T-helper 17 cell (primary cell): Measurements from ENCODE around the gene HNRNPA3. TPM values are rescaled to one million over a fixed set of nuclear protein-coding genes. Genes with fewer than 3 reads are reported as not detected.

Source experiments
- ATAC-seq: fragments of 150-1000 bp; cut with Tn5 transposase; 2 replicates; pipeline ENCODE4 v1.10.0; 2021; ENCODE audit warnings: mild to moderate bottlenecking, moderate library complexity
- DNase-seq, 3 donors: peaks; one replicate each; pipeline versions ENCODE4 v3.0.0 to v3.0.0-alpha.2; 2020 to 2021
- H3K9me3 ChIP-seq: one replicate; pipeline ENCODE4 v1.7.0; 2013; ENCODE audit warnings: low read length, mild to moderate bottlenecking; ENCODE audit not compliant: control insufficient read depth, poor library complexity, severe bottlenecking
- H3K27ac Mint-ChIP-seq: one replicate; pipeline ENCODE4 v1.8.0; 2022; ENCODE audit warnings: mild to moderate bottlenecking, moderate library complexity, mixed read lengths
- H3K27me3 Mint-ChIP-seq: one replicate; pipeline ENCODE4 v1.8.0; 2022; ENCODE audit warnings: mixed read lengths
- H3K36me3 Mint-ChIP-seq: one replicate; pipeline ENCODE4 v1.8.0; 2022; ENCODE audit warnings: low read depth, mixed read lengths
- H3K4me1 Mint-ChIP-seq: one replicate; pipeline ENCODE4 v1.8.0; 2022; ENCODE audit warnings: mild to moderate bottlenecking, mixed read lengths
- H3K4me3 Mint-ChIP-seq: one replicate; pipeline ENCODE4 v1.8.0; 2022; ENCODE audit warnings: mild to moderate bottlenecking, moderate library complexity, mixed read lengths
- total RNA-seq, 4 donors: library from RNA in 2 of 4; stranded (reverse) in 2 of 4; gene quantifications; one replicate each; pipeline ENCODE4 v1.2.3 and lab custom pipeline; 2022 to 2026

HNRNPA3 gene
- total RNA-seq, 2 donors from 2014 or later: 179 to 183 TPM

GRCh38 chr2:177229442-177230242 lies 17.0 kb downstream of the HNRNPA3 start:
- ATAC-seq: peak; percentile 23
- peak overlapping the region; percentile 90 for H3K27ac Mint-ChIP-seq
- H3K36me3 Mint-ChIP-seq: peaks cover 5% of the 10 kb centered on the region
- H3K4me1 Mint-ChIP-seq: peaks cover 29% of the 10 kb centered on the region
- H3K4me3 Mint-ChIP-seq: peak overlapping the region; percentile 71
- no peak for DNase-seq
- no peaks in the 10 kb centered on the region for H3K27me3 Mint-ChIP-seq
- H3K9me3 ChIP-seq: no peaks in the 10 kb centered on the region

- ATAC-seq: no peak
- no peaks in the 10 kb centered on the region for H3K9me3 ChIP-seq
- Mint-ChIP-seq H3K27me3 (no peaks in the 10 kb centered on the region), H3K36me3 (peaks cover 8% of the 10 kb centered on the region), H3K27ac (peak overlapping the region; percentile 78), H3K4me3 (peak overlapping the region; percentile 12), H3K4me1 (peaks cover 38% of the 10 kb centered on the region)
- no peak for DNase-seq
Observed at GRCh38 chr2:177231270-177231669, 18.7 kb downstream of the HNRNPA3 start.

DNA sequence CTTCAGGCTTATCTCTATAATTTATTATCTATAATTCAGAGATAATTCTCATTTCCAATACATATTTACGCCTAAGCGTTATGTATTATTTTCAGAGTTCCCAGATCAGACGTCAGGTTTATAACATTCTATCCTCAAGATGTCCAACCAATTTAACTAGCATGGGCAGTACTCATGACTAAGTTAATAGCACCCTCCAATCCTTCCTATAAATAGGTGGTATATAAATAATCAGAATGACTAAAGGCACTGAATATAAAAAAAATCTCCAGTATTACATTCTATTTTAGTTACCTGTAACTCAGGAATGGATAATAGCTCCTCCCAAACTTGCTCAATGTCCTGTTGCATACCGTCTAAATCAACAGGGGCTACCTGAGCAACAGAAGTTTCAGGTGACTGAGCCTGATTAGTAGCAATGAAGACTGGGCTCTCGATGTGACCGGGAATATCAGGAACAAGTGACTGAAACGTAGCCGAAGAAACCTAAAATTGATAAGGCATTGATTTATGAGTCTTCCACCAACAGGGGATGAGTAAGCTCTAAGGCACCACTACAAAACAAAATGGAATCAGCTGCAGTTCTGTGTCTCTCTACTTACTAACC lies 19.6 kb downstream of the HNRNPA3 start:
- no peaks in the 10 kb centered on the region for H3K9me3 ChIP-seq
- H3K27ac Mint-ChIP-seq: peak overlapping the region; percentile 84
- H3K4me3 Mint-ChIP-seq: no peak overlapping the region
- H3K4me1 Mint-ChIP-seq: peaks cover 35% of the 10 kb centered on the region
- no peak for DNase-seq
- peaks cover 8% of the 10 kb centered on the region for H3K36me3 Mint-ChIP-seq
- no peak for ATAC-seq
- H3K27me3 Mint-ChIP-seq: no peaks in the 10 kb centered on the region

DNA sequence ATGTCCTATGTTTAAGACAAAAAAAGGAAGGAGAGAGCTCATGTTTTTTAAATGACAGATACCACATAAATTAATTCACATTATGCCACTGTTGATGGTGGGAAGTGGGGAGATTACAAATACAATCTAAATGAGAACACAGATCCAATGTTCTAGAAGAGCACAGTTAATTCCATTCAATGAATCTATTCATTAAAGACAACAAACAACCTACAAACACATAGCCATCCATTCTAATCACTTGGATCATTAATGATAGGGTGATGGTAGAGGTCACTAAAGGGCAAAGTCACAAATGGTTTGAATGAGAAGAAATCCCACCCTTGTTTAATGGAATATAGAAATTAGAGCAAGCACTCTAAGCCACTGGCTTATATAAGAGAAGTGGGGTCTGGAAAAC lies 21.7 kb downstream of the HNRNPA3 start:
- ATAC-seq (no peak), DNase-seq (no peak)
- no peaks in the 10 kb centered on the region for H3K9me3 ChIP-seq
- peak overlapping the region; percentile 84 for H3K27ac Mint-ChIP-seq
- no peaks in the 10 kb centered on the region for H3K27me3 Mint-ChIP-seq
- H3K36me3 Mint-ChIP-seq: peaks cover 8% of the 10 kb centered on the region
- H3K4me3 Mint-ChIP-seq: no peak overlapping the region
- H3K4me1 Mint-ChIP-seq: peaks cover 39% of the 10 kb centered on the region

- H3K36me3 Mint-ChIP-seq: peaks cover 9% of the 10 kb centered on the region
- ATAC-seq (no peak), DNase-seq (no peak)
- peak overlapping the region; percentile 50 for H3K4me3 Mint-ChIP-seq
- peak overlapping the region; percentile 84 for H3K27ac Mint-ChIP-seq
- H3K9me3 ChIP-seq: no peaks in the 10 kb centered on the region
- H3K27me3 Mint-ChIP-seq: no peaks in the 10 kb centered on the region
- peaks cover 40% of the 10 kb centered on the region for H3K4me1 Mint-ChIP-seq
Observed at GRCh38 chr2:177235855-177236437, 23.4 kb downstream of the HNRNPA3 start.

DNA sequence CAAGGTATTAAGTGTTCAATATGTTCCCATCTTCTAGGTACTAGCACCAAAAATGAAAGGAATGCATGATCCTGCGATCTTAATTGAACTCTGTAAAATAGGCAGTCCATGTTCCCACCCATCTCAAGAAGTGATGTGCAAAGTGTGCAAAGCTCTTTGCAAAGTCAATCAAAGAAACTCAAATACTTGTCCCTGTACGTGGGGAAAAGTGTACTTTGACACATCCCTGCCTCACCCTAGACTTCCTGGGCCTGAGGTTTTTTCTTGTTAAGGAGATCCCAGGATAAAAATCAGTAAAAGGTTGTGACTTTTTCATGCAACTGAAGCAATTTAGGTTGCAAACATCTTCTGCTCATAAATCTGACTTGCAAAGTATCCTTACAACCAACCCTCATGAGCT lies 25.3 kb downstream of the HNRNPA3 start:
- H3K4me3 Mint-ChIP-seq: peak overlapping the region; percentile 12
- ATAC-seq (no peak), DNase-seq (no peak)
- peaks cover 8% of the 10 kb centered on the region for H3K36me3 Mint-ChIP-seq
- no peaks in the 10 kb centered on the region for H3K27me3 Mint-ChIP-seq
- no peaks in the 10 kb centered on the region for H3K9me3 ChIP-seq
- H3K4me1 Mint-ChIP-seq: peaks cover 57% of the 10 kb centered on the region
- peak overlapping the region; percentile 94 for H3K27ac Mint-ChIP-seq

DNA sequence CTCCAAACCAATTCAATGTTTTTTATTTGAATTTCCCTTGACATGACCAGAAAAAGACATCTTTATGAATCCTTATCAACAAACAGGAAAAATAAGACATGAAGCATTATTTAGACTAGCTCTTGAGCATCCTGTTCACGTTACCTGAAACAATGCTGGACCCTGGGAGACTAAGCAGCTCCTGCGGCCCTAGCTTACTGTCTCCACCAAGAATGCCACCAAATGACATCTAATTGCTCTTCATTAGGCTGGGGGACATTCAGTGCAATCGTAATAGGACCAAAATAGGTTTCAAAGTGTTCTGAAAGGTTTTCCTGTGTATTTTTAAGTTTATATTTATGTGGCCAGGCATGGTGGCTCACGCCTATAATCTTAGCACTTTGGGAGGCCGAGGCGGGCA lies 26.5 kb downstream of the HNRNPA3 start:
- H3K9me3 ChIP-seq: no peaks in the 10 kb centered on the region
- H3K27me3 Mint-ChIP-seq: no peaks in the 10 kb centered on the region
- peaks cover 60% of the 10 kb centered on the region for H3K4me1 Mint-ChIP-seq
- peaks cover 7% of the 10 kb centered on the region for H3K36me3 Mint-ChIP-seq
- ATAC-seq (no peak), DNase-seq (no peak)
- H3K27ac Mint-ChIP-seq: peak overlapping the region; percentile 94
- H3K4me3 Mint-ChIP-seq: peak overlapping the region; percentile 41

DNA sequence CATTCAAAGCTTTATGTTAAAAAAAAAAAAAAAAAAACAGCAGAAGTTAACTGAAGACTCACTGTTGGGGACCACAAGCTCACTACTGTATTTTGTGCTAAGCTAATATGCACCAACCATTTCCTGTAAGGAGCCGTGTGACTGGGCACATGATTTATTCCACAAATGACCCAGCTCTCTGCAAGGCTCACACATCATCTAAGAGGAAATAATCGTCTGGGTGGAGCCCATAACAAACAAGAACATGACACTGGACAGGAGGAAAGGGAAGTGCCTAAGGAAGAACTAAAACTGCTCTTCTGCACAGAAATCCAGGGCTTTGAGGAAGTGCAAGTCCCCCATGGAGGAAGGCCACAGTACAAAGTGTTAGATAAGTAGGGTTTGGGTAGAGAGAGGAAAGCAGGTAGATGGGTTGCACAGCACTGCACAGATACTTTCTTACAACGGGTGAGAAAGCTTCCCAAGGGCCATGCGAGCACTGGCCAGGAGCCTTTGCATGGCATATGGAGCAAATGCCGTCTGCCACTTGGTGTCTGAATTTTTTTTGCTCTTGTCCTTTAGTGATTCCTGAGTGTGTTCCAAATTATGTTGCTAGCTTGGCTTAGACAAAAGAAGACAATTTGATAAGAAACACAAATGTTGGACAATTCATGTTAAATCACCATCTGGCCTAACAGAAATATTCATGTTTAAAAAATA lies 27.5 kb downstream of the HNRNPA3 start:
- Mint-ChIP-seq H3K4me1 (peaks cover 56% of the 10 kb centered on the region), H3K27me3 (no peaks in the 10 kb centered on the region), H3K36me3 (peaks cover 5% of the 10 kb centered on the region), H3K27ac (peak overlapping the region; percentile 94), H3K4me3 (peak overlapping the region; percentile 88)
- DNase-seq: no peak
- ATAC-seq: peak; percentile 75
- H3K9me3 ChIP-seq: no peaks in the 10 kb centered on the region

DNA sequence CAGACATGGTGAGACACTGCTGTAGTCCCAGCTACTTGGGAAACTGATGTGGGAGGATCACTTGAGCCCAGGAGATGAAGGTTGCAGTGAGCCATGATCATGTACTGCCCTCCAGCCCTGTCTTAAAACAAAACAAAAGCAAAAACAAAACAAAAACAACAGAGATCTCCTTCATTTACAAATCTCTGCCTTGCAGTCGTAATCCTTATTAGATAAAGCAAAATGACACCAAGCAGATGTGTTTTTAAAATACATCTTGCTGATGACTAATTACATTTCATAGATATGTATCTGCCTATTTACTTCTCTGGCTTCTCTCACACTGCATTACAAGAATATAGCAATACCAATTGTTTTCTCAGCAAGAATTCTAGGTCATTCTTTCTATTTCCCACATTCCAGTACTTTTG lies 29.1 kb downstream of the HNRNPA3 start:
- Mint-ChIP-seq H3K27ac (peak overlapping the region; percentile 94), H3K27me3 (no peaks in the 10 kb centered on the region), H3K36me3 (peaks cover 2% of the 10 kb centered on the region), H3K4me1 (peaks cover 60% of the 10 kb centered on the region), H3K4me3 (peak overlapping the region; percentile 70)
- no peaks in the 10 kb centered on the region for H3K9me3 ChIP-seq
- no peak for ATAC-seq
- DNase-seq: no peak

DNA sequence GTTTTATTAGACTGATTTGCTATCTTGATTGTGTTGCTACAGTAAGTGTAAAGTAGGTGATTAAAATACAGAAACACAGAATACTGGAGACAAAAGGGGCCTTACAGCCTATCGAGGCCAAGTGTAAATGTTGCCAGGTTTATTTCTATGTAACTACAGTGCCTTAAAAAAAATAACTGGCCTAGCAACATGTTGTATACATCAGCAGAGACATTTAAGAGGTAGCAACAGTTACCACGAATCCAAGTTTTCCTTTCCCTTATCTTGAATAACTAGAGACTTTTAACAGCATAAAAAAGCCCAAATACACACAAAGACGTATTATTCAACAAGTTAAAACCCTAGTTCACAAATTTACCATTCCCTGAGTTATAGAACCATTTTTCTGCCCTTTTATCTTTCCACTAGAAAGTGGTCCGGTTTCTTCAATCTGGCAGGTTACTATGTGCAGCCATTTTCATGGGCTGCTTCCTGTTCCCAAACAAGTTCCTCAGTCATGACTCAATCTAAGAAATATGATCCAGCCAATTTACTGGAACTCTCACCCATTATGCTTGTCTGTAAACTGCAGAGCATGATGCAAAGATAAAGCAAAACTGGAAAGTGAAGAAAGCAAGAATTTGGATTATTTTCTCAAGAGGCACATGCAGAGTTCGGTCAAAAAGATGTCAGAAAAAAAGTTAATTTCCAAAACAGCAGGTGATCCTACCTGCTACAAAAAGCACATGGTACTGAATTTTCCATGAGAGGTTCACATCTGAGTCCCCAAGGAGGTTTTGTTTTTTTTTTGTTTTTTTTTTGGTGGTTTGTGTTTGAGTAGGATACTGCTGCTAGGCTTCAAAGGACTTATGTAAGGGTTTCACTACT lies 29.8 kb downstream of the HNRNPA3 start:
- peak; percentile 24 for ATAC-seq
- Mint-ChIP-seq H3K4me1 (peaks cover 60% of the 10 kb centered on the region), H3K27me3 (no peaks in the 10 kb centered on the region), H3K27ac (peak overlapping the region; percentile 94), H3K36me3 (peaks cover 2% of the 10 kb centered on the region), H3K4me3 (peak overlapping the region; percentile 70)
- no peaks in the 10 kb centered on the region for H3K9me3 ChIP-seq
- no peak for DNase-seq

- Mint-ChIP-seq H3K27me3 (no peaks in the 10 kb centered on the region), H3K4me1 (peaks cover 58% of the 10 kb centered on the region), H3K36me3 (peaks cover 2% of the 10 kb centered on the region), H3K4me3 (peak overlapping the region; percentile 70), H3K27ac (peak overlapping the region; percentile 94)
- H3K9me3 ChIP-seq: no peaks in the 10 kb centered on the region
- ATAC-seq (no peak), DNase-seq (no peak)
Observed at GRCh38 chr2:177243073-177243472, 30.5 kb downstream of the HNRNPA3 start.

DNA sequence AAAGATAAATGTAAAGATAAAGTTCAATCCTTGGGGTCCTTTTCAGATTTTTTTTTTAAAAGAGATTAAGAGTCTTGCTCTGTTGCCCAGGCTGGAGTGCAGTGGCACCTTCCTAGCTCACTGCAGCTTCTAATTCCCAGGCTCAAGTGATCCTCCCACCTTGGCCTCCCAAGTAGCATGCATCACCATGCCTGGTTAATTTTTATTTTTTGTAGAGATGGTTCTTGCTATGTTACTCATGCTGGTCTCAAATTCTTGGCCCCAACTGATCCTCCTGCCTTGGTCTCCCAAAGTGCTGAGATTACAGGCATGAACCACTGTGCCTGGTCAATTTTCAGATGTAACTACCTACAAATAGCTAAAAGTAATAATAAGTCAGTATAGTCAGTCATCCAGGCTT lies 30.9 kb downstream of the HNRNPA3 start:
- H3K9me3 ChIP-seq: no peaks in the 10 kb centered on the region
- Mint-ChIP-seq H3K27ac (peak overlapping the region; percentile 94), H3K36me3 (peaks cover 2% of the 10 kb centered on the region), H3K27me3 (no peaks in the 10 kb centered on the region), H3K4me3 (peak overlapping the region; percentile 21), H3K4me1 (peaks cover 55% of the 10 kb centered on the region)
- no peak for ATAC-seq
- DNase-seq: no peak
